H1 (cell line): ENCODE data around the gene POLR1C. TPM values are rescaled to one million over a fixed set of nuclear protein-coding genes. Genes with fewer than 3 reads are reported as not detected.

Experiments
- CTCF ChIA-PET: fragments of 300-600 bp; sonication (Branson Sonifier 250); formaldehyde crosslinking; loops from one replicate; lab custom pipeline; 2021; ENCODE audit not compliant: partially characterized antibody; lab: Charles Lee
- POLR2A ChIA-PET: fragments of 300-600 bp; sonication (Branson Sonifier 250); formaldehyde crosslinking; loops from one replicate; lab custom pipeline; 2021; ENCODE audit warnings: inconsistent platforms; ENCODE audit not compliant: partially characterized antibody; lab: Charles Lee
- DNase-seq, 2 experiments: peaks; one replicate each; pipeline versions ENCODE4 v3.0.0 to v3.0.0-alpha.2; 2010 to 2022; ENCODE audit warnings: low spot score in 2 of 2, low read depth in 1 of 2, mixed read lengths in 1 of 2
- FAIRE-seq: peaks from 2 replicates; lab custom pipeline; 2011; peaks lifted over from hg19 to GRCh38; lab: Jason Lieb, UNC
- H2AFZ ChIP-seq: 2 replicates; pipeline ENCODE4 v1.8.1; 2012; ENCODE audit warnings: low read length, inconsistent platforms
- H2AK5ac ChIP-seq: 2 replicates; pipeline ENCODE4 v1.6.1; 2013; ENCODE audit warnings: low read depth, low read length
- H2BK120ac ChIP-seq: replicated peaks from 2 replicates; pipeline ENCODE3; 2013; ENCODE audit warnings: low read depth, low read length, inconsistent platforms
- H2BK12ac ChIP-seq: 2 replicates; pipeline ENCODE4 v1.6.1; 2013; ENCODE audit warnings: low read depth, low read length
- H2BK15ac ChIP-seq: 2 replicates; pipeline ENCODE4 v1.6.1; 2013; ENCODE audit warnings: low read length
- H2BK20ac ChIP-seq: 2 replicates; pipeline ENCODE4 v1.6.1; 2013; ENCODE audit warnings: low read length
- H2BK5ac ChIP-seq: 2 replicates; pipeline ENCODE4 v1.6.1; 2013; ENCODE audit warnings: low read depth, low read length
- H3K14ac ChIP-seq: 2 replicates; pipeline ENCODE4 v1.6.1; 2013; ENCODE audit warnings: inconsistent platforms; ENCODE audit not compliant: insufficient read length
- H3K18ac ChIP-seq: 2 replicates; pipeline ENCODE4 v1.6.1; 2013; ENCODE audit warnings: low read length; ENCODE audit errors: extremely low read depth
- H3K23ac ChIP-seq: 2 replicates; pipeline ENCODE4 v1.6.1; 2013; ENCODE audit warnings: inconsistent platforms; ENCODE audit not compliant: insufficient read length
- H3K23me2 ChIP-seq: 2 replicates; pipeline ENCODE4 v1.6.1; 2013; ENCODE audit warnings: low read depth, low read length
- H3K27ac ChIP-seq: 2 replicates; pipeline ENCODE4 v1.6.1; 2011; ENCODE audit warnings: low read depth, low read length, inconsistent platforms
- H3K27me3 ChIP-seq, 4 experiments: replicated peaks in 1 of 4; 1 replicate in 1 of 4; 2 replicates in 3 of 4; pipeline versions ENCODE4 v1.6.1 to v1.8.1; 2011 to 2013; ENCODE audit warnings: low read length in 3 of 4, mild to moderate bottlenecking in 3 of 4, inconsistent platforms in 2 of 4, mixed read lengths in 2 of 4, moderate library complexity in 1 of 4; ENCODE audit not compliant: control insufficient read depth in 3 of 4, insufficient read depth in 3 of 4; ENCODE audit errors: extremely low read depth in 1 of 4
- H3K36me3 ChIP-seq, 4 experiments: 2 replicates each; pipeline versions ENCODE4 v1.6.1 to v1.8.1; 2011 to 2013; ENCODE audit warnings: mild to moderate bottlenecking in 4 of 4, low read length in 3 of 4, moderate library complexity in 2 of 4, control low read depth in 1 of 4, inconsistent platforms in 1 of 4; ENCODE audit not compliant: insufficient read depth in 4 of 4, control insufficient read depth in 2 of 4
- H3K4ac ChIP-seq: replicated peaks from 2 replicates; pipeline ENCODE3; 2013; ENCODE audit warnings: low read length, low read depth, mixed read lengths, inconsistent platforms; ENCODE audit not compliant: insufficient read length
- H3K4me1 ChIP-seq, 4 experiments: replicated peaks in 1 of 4; 1 replicate in 1 of 4; 2 replicates in 3 of 4; pipeline versions ENCODE4 v1.6.1 to v1.8.1; 2011 to 2013; ENCODE audit warnings: low read length in 3 of 4, inconsistent platforms in 2 of 4, mixed read lengths in 1 of 4; ENCODE audit not compliant: insufficient read depth in 4 of 4, control insufficient read depth in 3 of 4
- H3K4me2 ChIP-seq, 2 experiments: 2 replicates each; pipeline versions ENCODE4 v1.6.1 to v1.8.1; 2011 to 2013; ENCODE audit warnings: low read depth in 2 of 2, low read length in 2 of 2, control low read depth in 1 of 2, inconsistent platforms in 1 of 2, mild to moderate bottlenecking in 1 of 2; ENCODE audit not compliant: insufficient read depth in 1 of 2
- H3K4me3 ChIP-seq, 4 experiments: fragments of 200-600, 300-600 bp in 1 of 4; sonication (generic), shearing (Covaris generic), sonication (Bioruptor Twin) in 1 of 4; 2 replicates each; pipeline versions ENCODE4 v1.5.1 to v1.8.1; 2011 to 2016; ENCODE audit warnings: low read length in 4 of 4, low read depth in 3 of 4, control low read depth in 2 of 4, inconsistent platforms in 2 of 4, mild to moderate bottlenecking in 2 of 4, mixed read lengths in 1 of 4, moderate library complexity in 1 of 4; ENCODE audit not compliant: insufficient read depth in 2 of 4; ENCODE audit errors: extremely low read depth in 1 of 4
- H3K56ac ChIP-seq: replicated peaks from 2 replicates; pipeline ENCODE3; 2013; ENCODE audit warnings: low read depth, mild to moderate bottlenecking, mixed read lengths, low read length, inconsistent platforms; ENCODE audit not compliant: insufficient read length
- H3K79me1 ChIP-seq: 2 replicates; pipeline ENCODE4 v1.6.1; 2013; ENCODE audit warnings: low read depth, low read length, control low read depth
- H3K79me2 ChIP-seq, 2 experiments: 2 replicates each; pipeline versions ENCODE4 v1.6.1 to v1.8.1; 2012 to 2013; ENCODE audit warnings: low read length in 2 of 2, mild to moderate bottlenecking in 2 of 2, inconsistent platforms in 1 of 2; ENCODE audit not compliant: insufficient read depth in 2 of 2, control insufficient read depth in 1 of 2
- H3K9ac ChIP-seq, 4 experiments: replicated peaks in 1 of 4; 1 replicate in 1 of 4; 2 replicates in 3 of 4; pipeline versions ENCODE4 v1.6.1 to v1.8.1; 2011 to 2013; ENCODE audit warnings: low read depth in 3 of 4, low read length in 3 of 4, control low read depth in 2 of 4, mild to moderate bottlenecking in 2 of 4, moderate library complexity in 2 of 4, inconsistent platforms in 1 of 4; ENCODE audit errors: extremely low read depth in 1 of 4
- H3K9me3 ChIP-seq, 2 experiments: 2 replicates each; pipeline versions ENCODE4 v1.6.1 to v1.8.1; 2012 to 2013; ENCODE audit warnings: mild to moderate bottlenecking in 2 of 2, moderate library complexity in 2 of 2, control low read depth in 1 of 2, inconsistent platforms in 1 of 2, low read depth in 1 of 2, low read length in 1 of 2, mixed read lengths in 1 of 2; ENCODE audit not compliant: insufficient read depth in 2 of 2
- H4K20me1 ChIP-seq, 2 experiments: replicated peaks in 1 of 2; 2 replicates each; pipeline versions ENCODE3 to v1.8.1; 2011 to 2013; ENCODE audit warnings: inconsistent platforms in 2 of 2, low read length in 2 of 2, mild to moderate bottlenecking in 1 of 2; ENCODE audit not compliant: insufficient read depth in 2 of 2, control insufficient read depth in 1 of 2
- H4K5ac ChIP-seq: 2 replicates; pipeline ENCODE4 v1.6.1; 2013; ENCODE audit warnings: low read length, low read depth, mixed read lengths, inconsistent platforms; ENCODE audit not compliant: insufficient read length
- H4K8ac ChIP-seq: 2 replicates; pipeline ENCODE4 v1.8.0; 2013; ENCODE audit warnings: mild to moderate bottlenecking, moderate library complexity, low read length, inconsistent platforms; ENCODE audit not compliant: insufficient read depth; ENCODE audit errors: extremely low read depth
- H4K91ac ChIP-seq: replicated peaks from 2 replicates; pipeline ENCODE3; 2013; ENCODE audit warnings: low read length, mixed read lengths, inconsistent platforms; ENCODE audit not compliant: insufficient read length
- BCL11A ChIP-seq, 2 experiments: IDR thresholded peaks; one replicate each; pipeline ENCODE4 v1.6.1; 2011; ENCODE audit warnings: low read depth in 2 of 2, low read length in 2 of 2, mild to moderate bottlenecking in 2 of 2
- EP300 ChIP-seq, 2 experiments: IDR thresholded peaks; 1 replicate in 1 of 2; 2 replicates in 1 of 2; pipeline ENCODE4 v1.6.1; 2011 to 2012; ENCODE audit warnings: low read depth in 2 of 2, low read length in 2 of 2, mild to moderate bottlenecking in 2 of 2, borderline replicate concordance in 1 of 2, inconsistent platforms in 1 of 2, moderate library complexity in 1 of 2
- HDAC2 ChIP-seq, 2 experiments: fragments of 300-600 bp in 1 of 2; sonication (generic) in 1 of 2; IDR thresholded peaks; 2 replicates each; pipeline ENCODE4 v1.6.1; 2011 to 2012; ENCODE audit warnings: low read depth in 2 of 2, low read length in 2 of 2, mild to moderate bottlenecking in 2 of 2, moderate library complexity in 2 of 2, borderline replicate concordance in 1 of 2, inconsistent platforms in 1 of 2
- WGBS, 2 experiments: shearing (Covaris generic) in 1 of 2; methylation state at CpG; one replicate each; pipeline versions ENCODE4 v1.1.6 to v1.1.7; 2013 to 2015; ENCODE audit warnings: low lambda C conversion rate in 2 of 2, mixed read lengths in 2 of 2, inconsistent platforms in 1 of 2, low coverage in 1 of 2, missing lambda C conversion rate in 1 of 2; ENCODE audit not compliant: insufficient replicate concordance in 2 of 2, insufficient coverage in 1 of 2, insufficient read length in 1 of 2; ENCODE audit errors: extremely low coverage in 1 of 2, missing lambda C conversion rate in 1 of 2; 5-methylcytosine and 5-hydroxymethylcytosine counted together
- polyA plus RNA-seq, 7 experiments: library from polyadenylated mRNA; depleted of rRNA in 3 of 7; stranded (reverse) in 5 of 7; unstranded in 2 of 7; fragments of >200 nt in 5 of 7; fragments of 200-250 nt in 2 of 7; gene quantifications; 1 replicate in 5 of 7; 2 replicates in 1 of 7; 4 replicates in 1 of 7; pipeline versions ENCODE4 v1.2.1 to v1.2.3, GENCODE V29; 2011 to 2013; ENCODE audit warnings: missing spikeins in 2 of 7, mixed read lengths in 2 of 7
- total RNA-seq: library from RNA; stranded (reverse); fragmentation: NEBNext Ultra II Directional; extraction: Animal tissue kit (Norgen Biotek cat#: 25700); gene quantifications from 2 replicates; pipeline ENCODE4 v1.2.1, GENCODE V29; 2021

POLR1C gene
- total and polyA plus RNA-seq, 2 of the 8 experiments (the other 6 are each of a cell fraction or from before 2014, with no cell fraction given): 42.9 to 49.6 TPM

DNA sequence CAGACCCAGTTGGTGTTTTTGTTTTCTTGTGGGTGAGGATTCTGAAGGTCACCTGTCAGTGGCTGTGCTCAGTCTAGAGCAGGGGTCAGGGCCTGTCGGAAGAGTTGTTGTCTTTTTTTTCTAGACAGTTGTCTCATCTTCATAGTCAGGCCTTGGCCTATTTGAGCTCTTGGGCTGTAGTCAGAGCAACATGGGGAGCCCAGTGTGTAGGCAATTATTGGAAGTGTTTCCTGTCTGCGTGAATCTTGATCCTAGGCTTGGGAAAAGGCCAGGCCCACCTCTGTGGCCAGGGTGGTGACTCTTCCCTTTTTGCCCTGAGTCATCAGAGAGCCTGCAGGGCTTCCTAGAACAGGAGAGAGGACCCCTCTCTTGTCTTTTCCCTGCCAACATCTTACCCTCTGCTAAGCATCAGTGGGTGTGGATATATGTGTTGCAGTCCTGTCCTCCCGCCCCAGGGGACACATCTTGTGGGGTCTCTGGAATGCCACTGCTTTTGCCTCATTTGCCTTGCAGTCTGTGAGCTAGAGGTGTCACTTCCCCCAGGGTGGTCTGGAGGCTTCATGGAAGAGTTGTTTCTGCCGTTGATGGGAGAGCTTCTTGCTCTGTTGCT is 28.1 kb upstream of the POLR1C start:
- Histone ChIP-seq H3K4ac (no peak overlapping the region), H2AK5ac (no peak overlapping the region), H3K14ac (no peak overlapping the region), H3K4me2 (no peak overlapping the region), H2BK12ac (no peak overlapping the region), H3K27ac (no peak overlapping the region; the same call in 1 of the 2 replicates), H3K9ac (no peak overlapping the region), H3K36me3 (0 out of 8 replicates have a peak, but pooled peaks cover 0 to 3% (median 0%) of the 10 kb centered on the region in 4 experiments), H3K79me2 (peaks cover 0 to 59% of the 10 kb centered on the region in 2 experiments; a peak in 3 of 4 replicates), H3K79me1 (peaks cover 26% of the 10 kb centered on the region), H3K56ac (no peak overlapping the region), H3K27me3 (no peaks in the 10 kb centered on the region), H3K4me1 (peaks cover 3 to 10% (median 6%) of the 10 kb centered on the region in 4 experiments; a peak in 3 of 7 replicates), H3K9me3 (no peaks in the 10 kb centered on the region), H3K23ac (no peak overlapping the region), H2BK15ac (no peak overlapping the region), H4K5ac (no peak overlapping the region), H2AFZ (no peak overlapping the region), H2BK5ac (no peak overlapping the region), H3K18ac (no peak overlapping the region), H4K8ac (peak overlapping the region; percentile 28; the same call in 1 of the 2 replicates), H4K91ac (no peak overlapping the region), H3K4me3 (no peak overlapping the region), H2BK20ac (no peak overlapping the region), H3K23me2 (no peaks in the 10 kb centered on the region), H2BK120ac (no peak overlapping the region), H4K20me1 (peaks cover 20 to 38% of the 10 kb centered on the region in 2 experiments)
- no peak for TF ChIP-seq HDAC2 (IDR thresholded peaks at IDR 0.05; ENCODE audit: borderline replicate concordance in 1 of 2, low read depth in 2 of 2, low read length in 2 of 2)
- TF ChIP-seq BCL11A (IDR thresholded peaks at IDR 0.05; ENCODE audit: low read depth in 2 of 2, low read length in 2 of 2): no peak
- no peak for TF ChIP-seq EP300 (IDR thresholded peaks at IDR 0.05; ENCODE audit: borderline replicate concordance in 1 of 2, low read depth in 2 of 2, low read length in 2 of 2)
- ChIA-PET CTCF (interaction anchor here (0.9 to 32.9 kb wide), 4 partner anchors 6 to 109 kb away, joined by 3 to 536 read pairs (median 516); partner anchors contain the start of genes DLK2, LRRC73 and TJAP1), POLR2A (interaction anchor here (0.7 to 4.1 kb wide), 6 partner anchors 9 to 47 kb away, joined by 3 to 19 read pairs (median 3); partner anchors contain the start of gene LRRC73)
- DNase-seq: no peak
- WGBS, 2 experiments: 90% methylated on average over 4 of the region's 4 CpGs; no CpG with 5 or more reads in 1 of the 2 experiments
- no peak for FAIRE-seq
